Measurements from ENCODE around the gene LRCH1.

- TF ChIP-seq, protein P1, sequence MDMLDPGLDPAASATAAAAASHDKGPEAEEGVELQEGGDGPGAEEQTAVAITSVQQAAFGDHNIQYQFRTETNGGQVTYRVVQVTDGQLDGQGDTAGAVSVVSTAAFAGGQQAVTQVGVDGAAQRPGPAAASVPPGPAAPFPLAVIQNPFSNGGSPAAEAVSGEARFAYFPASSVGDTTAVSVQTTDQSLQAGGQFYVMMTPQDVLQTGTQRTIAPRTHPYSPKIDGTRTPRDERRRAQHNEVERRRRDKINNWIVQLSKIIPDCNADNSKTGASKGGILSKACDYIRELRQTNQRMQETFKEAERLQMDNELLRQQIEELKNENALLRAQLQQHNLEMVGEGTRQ (IDR thresholded peaks at IDR 0.05; ENCODE audit: borderline replicate concordance, low read depth, low read length), result no peak
- no peak for TF ChIP-seq TAF1 (IDR thresholded peaks at IDR 0.05; ENCODE audit: borderline replicate concordance, low read depth, low read length)
- TF ChIP-seq FOXM1 (IDR thresholded peaks at IDR 0.05; ENCODE audit: low read depth), result no peak
- no peak for TF ChIP-seq MAX (IDR thresholded peaks at IDR 0.05; ENCODE audit: low read depth)
- TF ChIP-seq POLR2AphosphoS5 (IDR thresholded peaks at IDR 0.05; ENCODE audit: low read depth, low read length), result no peak
- TF ChIP-seq EZH2phosphoT487 (IDR thresholded peaks at IDR 0.05; ENCODE audit: borderline replicate concordance, low read depth), result no peak
- TF ChIP-seq YY1 (IDR thresholded peaks at IDR 0.05; ENCODE audit: low read depth), result no peak
- TF ChIP-seq, protein P2, sequence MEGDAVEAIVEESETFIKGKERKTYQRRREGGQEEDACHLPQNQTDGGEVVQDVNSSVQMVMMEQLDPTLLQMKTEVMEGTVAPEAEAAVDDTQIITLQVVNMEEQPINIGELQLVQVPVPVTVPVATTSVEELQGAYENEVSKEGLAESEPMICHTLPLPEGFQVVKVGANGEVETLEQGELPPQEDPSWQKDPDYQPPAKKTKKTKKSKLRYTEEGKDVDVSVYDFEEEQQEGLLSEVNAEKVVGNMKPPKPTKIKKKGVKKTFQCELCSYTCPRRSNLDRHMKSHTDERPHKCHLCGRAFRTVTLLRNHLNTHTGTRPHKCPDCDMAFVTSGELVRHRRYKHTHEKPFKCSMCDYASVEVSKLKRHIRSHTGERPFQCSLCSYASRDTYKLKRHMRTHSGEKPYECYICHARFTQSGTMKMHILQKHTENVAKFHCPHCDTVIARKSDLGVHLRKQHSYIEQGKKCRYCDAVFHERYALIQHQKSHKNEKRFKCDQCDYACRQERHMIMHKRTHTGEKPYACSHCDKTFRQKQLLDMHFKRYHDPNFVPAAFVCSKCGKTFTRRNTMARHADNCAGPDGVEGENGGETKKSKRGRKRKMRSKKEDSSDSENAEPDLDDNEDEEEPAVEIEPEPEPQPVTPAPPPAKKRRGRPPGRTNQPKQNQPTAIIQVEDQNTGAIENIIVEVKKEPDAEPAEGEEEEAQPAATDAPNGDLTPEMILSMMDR (IDR thresholded peaks at IDR 0.05), result no peak
- TF ChIP-seq CHD2 (IDR thresholded peaks at IDR 0.05; ENCODE audit: low read length, partially characterized antibody), result no peak
- TF ChIP-seq RAD21 (IDR thresholded peaks at IDR 0.05; ENCODE audit: low read length), result no peak
Observed at GRCh38 chr13:46801858-46802257, 248.9 kb downstream of the LRCH1 start.

Measured in SK-N-SH (cell line).